GM23248 (cell line): ENCODE data around the gene RCVRN. TPM values are rescaled to one million over a fixed set of nuclear protein-coding genes. Genes with fewer than 3 reads are reported as not detected.

Experiments used
- DNase-seq: peaks from one replicate; pipeline ENCODE4 v3.0.0-alpha.2; 2015
- H2AFZ ChIP-seq: fragments of 200-600 bp; sonication (generic); 2 replicates; pipeline ENCODE4 v1.6.1; 2016; ENCODE audit warnings: antibody characterized with exemption
- H3F3A ChIP-seq: fragments of 200-600 bp; sonication (generic); 2 replicates; pipeline ENCODE4 v1.6.1; 2016; ENCODE audit warnings: mild to moderate bottlenecking, antibody characterized with exemption, mixed run types; ENCODE audit not compliant: insufficient read depth
- H3K27ac ChIP-seq: fragments of 200-600 bp; sonication (generic); 2 replicates; pipeline ENCODE4 v1.5.1; 2016; ENCODE audit warnings: mild to moderate bottlenecking
- H3K27me3 ChIP-seq: fragments of 200-600 bp; sonication (generic); replicated peaks from 2 replicates; pipeline ENCODE4 v1.6.1; 2016; ENCODE audit warnings: mild to moderate bottlenecking; ENCODE audit not compliant: insufficient read depth
- H3K36me3 ChIP-seq: fragments of 200-600 bp; sonication (generic); 2 replicates; pipeline ENCODE4 v1.6.1; 2016; ENCODE audit warnings: low read depth, mild to moderate bottlenecking
- H3K4me1 ChIP-seq: fragments of 200-600 bp; sonication (generic); 2 replicates; pipeline ENCODE4 v1.6.1; 2016; ENCODE audit warnings: mild to moderate bottlenecking; ENCODE audit not compliant: insufficient read depth
- H3K4me2 ChIP-seq: fragments of 200-600 bp; sonication (generic); one replicate; pipeline ENCODE4 v1.6.1; 2016; ENCODE audit warnings: mild to moderate bottlenecking; ENCODE audit not compliant: unreplicated experiment
- H3K4me3 ChIP-seq: fragments of 200-600 bp; sonication (generic); 2 replicates; pipeline ENCODE4 v1.5.1; 2016; ENCODE audit warnings: mild to moderate bottlenecking
- H3K79me2 ChIP-seq: fragments of 200-600 bp; sonication (generic); 2 replicates; pipeline ENCODE4 v1.6.1; 2016; ENCODE audit warnings: mild to moderate bottlenecking; ENCODE audit not compliant: insufficient read depth
- H3K9ac ChIP-seq: fragments of 200-600 bp; sonication (generic); 2 replicates; pipeline ENCODE4 v1.6.1; 2016; ENCODE audit warnings: mild to moderate bottlenecking
- H3K9me2 ChIP-seq: fragments of 200-600 bp; sonication (generic); 2 replicates; pipeline ENCODE4 v1.6.1; 2016; ENCODE audit warnings: mixed run types, mild to moderate bottlenecking, moderate library complexity; ENCODE audit not compliant: insufficient read depth
- H3K9me3 ChIP-seq: fragments of 200-600 bp; sonication (generic); one replicate; pipeline ENCODE4 v1.6.1; 2017; ENCODE audit warnings: low read depth
- H4K20me1 ChIP-seq: fragments of 200-600 bp; sonication (generic); 2 replicates; pipeline ENCODE4 v1.6.0; 2016; ENCODE audit not compliant: insufficient read depth
- EZH2 ChIP-seq: fragments of 200-600 bp; sonication (generic); IDR thresholded peaks from 2 replicates; pipeline ENCODE4 v1.6.1; 2018; ENCODE audit warnings: antibody characterized with exemption, mild to moderate bottlenecking; ENCODE audit not compliant: insufficient read depth, poor library complexity, severe bottlenecking
- EZH2phosphoT487 ChIP-seq: fragments of 200-600 bp; sonication (generic); IDR thresholded peaks from 2 replicates; pipeline ENCODE4 v1.6.1; 2018; ENCODE audit warnings: antibody characterized with exemption, moderate library complexity, mild to moderate bottlenecking, low read depth; ENCODE audit not compliant: insufficient read depth
- WGBS, 2 experiments: methylation state at CpG; one replicate each; pipeline ENCODE4 v1.1.6; 2015 to 2017; ENCODE audit warnings: low lambda C conversion rate in 2 of 2, low coverage in 1 of 2; ENCODE audit errors: missing lambda C conversion rate in 2 of 2; 5-methylcytosine and 5-hydroxymethylcytosine counted together
- in situ Hi-C: fragments of 300-500 bp; cut with MboI; formaldehyde crosslinking; loops from 2 replicates; pipeline ENCODE4 v1.15.0; 2020
- polyA plus RNA-seq: library from polyadenylated mRNA; unstranded; fragments of >200 nt; fragmentation: Nextera tagmentation; extraction: Ambion mirVana; gene quantifications from 2 replicates; pipeline ENCODE4 v1.2.1, GENCODE V29; 2016
- total RNA-seq: library from RNA; depleted of rRNA; stranded (reverse); fragments of >200 nt; shearing (Covaris generic); gene quantifications from 2 replicates; pipeline ENCODE4 v1.2.3, GENCODE V29; 2014

The RCVRN gene
- total and polyA plus RNA-seq, 2 experiments from 2014 or later = not detected

DNA sequence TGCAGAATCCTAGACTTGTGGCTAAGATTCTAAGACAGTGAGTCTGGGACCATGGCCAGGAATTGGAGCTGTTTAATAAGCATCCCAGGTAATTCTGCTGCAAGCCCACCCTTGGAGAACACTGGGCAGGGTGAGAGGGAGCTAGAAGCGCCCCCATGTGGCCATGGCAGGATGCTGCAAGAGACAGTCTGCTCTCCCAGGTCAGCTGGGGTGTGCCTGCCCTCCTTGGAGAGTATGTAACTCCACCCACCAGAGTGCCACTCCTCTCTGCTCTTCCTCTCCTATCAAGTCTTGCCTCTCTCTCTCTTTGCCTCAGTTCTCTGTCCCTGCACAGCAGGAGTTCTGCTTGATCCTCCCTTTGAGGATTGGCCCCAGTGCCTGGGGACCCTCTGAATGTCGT is 14.9 kb downstream of the RCVRN start:
- Histone ChIP-seq H4K20me1 (no peaks in the 10 kb centered on the region), H3K9me2 (no peaks in the 10 kb centered on the region), H3K36me3 (no peaks in the 10 kb centered on the region), H3K4me2 (no peak overlapping the region), H2AFZ (no peak overlapping the region), H3K4me1 (peaks cover 9% of the 10 kb centered on the region), H3F3A (peaks cover 10% of the 10 kb centered on the region; the same call in 1 of the 2 replicates), H3K79me2 (no peaks in the 10 kb centered on the region), H3K4me3 (no peak overlapping the region), H3K27me3 (no peaks in the 10 kb centered on the region; the same call in 1 of the 2 replicates), H3K9me3 (no peaks in the 10 kb centered on the region), H3K27ac (no peak overlapping the region), H3K9ac (no peak overlapping the region)
- 48 to 50% methylated on average over 2 of the region's 2 CpGs for WGBS, 2 experiments
- peak; percentile 53 for DNase-seq
- TF ChIP-seq EZH2 (no peak), EZH2phosphoT487 (no peak)
- in situ Hi-C loops = no loop called here

DNA sequence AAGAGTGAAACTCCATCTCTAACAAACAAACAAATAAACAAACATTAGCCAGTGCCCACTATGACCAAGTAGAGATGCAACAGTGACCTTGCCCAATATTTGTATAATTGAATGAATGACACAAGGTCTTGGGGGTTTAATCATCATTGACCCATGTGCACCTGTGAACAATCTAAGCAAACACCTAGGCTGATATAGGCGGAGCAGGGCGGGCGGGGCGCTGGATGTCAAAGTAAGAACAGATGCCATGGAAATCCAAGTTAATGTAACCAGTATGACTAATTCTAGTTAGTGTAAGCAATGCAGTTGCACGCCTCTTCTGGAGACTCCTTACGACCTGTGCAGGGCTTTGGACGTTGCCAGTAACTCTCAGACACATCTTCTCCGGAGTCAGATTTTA is 17.6 kb downstream of the RCVRN start:
- Histone ChIP-seq H3K27me3 (no peaks in the 10 kb centered on the region; the same call in 1 of the 2 replicates), H3K27ac (no peak overlapping the region), H3K4me3 (no peak overlapping the region), H4K20me1 (no peaks in the 10 kb centered on the region), H3F3A (no peaks in the 10 kb centered on the region), H2AFZ (no peak overlapping the region), H3K4me1 (no peaks in the 10 kb centered on the region), H3K9me2 (no peaks in the 10 kb centered on the region), H3K4me2 (no peak overlapping the region), H3K9me3 (peaks cover 3% of the 10 kb centered on the region), H3K79me2 (no peaks in the 10 kb centered on the region), H3K9ac (no peak overlapping the region), H3K36me3 (no peaks in the 10 kb centered on the region)
- no peak for DNase-seq
- no peak for TF ChIP-seq EZH2phosphoT487
- no peak for TF ChIP-seq EZH2
- WGBS, 2 experiments = 83 to 91% methylated on average over 8 of the region's 8 CpGs
- in situ Hi-C loops = no loop called here

DNA sequence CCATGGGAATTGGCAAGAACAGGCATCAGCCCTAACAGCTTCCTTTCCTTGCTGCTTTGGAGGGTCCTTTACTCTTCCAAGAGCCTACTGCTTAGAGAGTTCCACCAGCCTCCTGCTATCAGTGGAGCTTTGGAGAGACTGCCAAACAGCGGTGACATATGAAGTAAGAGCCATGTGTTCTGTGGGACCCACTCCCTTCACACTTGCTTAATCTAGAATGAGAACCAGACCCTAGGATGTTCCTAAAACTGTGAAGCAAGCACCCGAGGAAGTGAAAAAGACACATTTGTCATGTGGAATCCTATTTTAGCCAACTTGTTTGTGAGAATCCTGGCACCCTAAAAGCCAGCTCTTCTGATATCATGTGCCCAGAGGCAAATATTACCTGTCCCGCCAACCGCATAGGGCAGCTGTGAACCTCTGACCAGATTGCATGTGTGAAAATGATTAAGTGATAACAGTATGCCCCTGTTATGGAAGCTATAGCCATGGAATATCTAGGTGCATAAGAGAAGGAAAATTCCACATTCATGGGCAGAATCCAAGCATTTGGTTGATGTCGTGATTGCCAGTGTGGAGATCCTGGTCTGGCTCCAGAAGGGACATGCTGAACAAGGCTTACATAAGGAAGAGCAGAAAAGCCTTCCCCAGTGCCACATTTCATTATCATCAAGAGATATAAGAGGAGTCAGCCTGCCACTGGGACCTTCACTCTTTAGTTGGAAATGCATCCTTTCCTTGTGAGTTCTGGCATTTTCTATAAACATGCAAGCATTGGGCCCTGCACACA is 18.7 kb downstream of the RCVRN start:
- Histone ChIP-seq H3F3A (no peaks in the 10 kb centered on the region), H3K27ac (no peak overlapping the region), H4K20me1 (no peaks in the 10 kb centered on the region), H3K36me3 (no peaks in the 10 kb centered on the region), H3K9me2 (no peaks in the 10 kb centered on the region), H3K4me1 (no peaks in the 10 kb centered on the region), H3K9me3 (peaks cover 3% of the 10 kb centered on the region), H3K4me3 (no peak overlapping the region), H3K4me2 (no peak overlapping the region), H3K9ac (no peak overlapping the region), H3K27me3 (no peaks in the 10 kb centered on the region; the same call in 1 of the 2 replicates), H3K79me2 (no peaks in the 10 kb centered on the region), H2AFZ (no peak overlapping the region)
- in situ Hi-C loops = no loop called here
- TF ChIP-seq EZH2 (no peak), EZH2phosphoT487 (no peak)
- 16% methylated on average over 5 of the region's 5 CpGs for WGBS, 2 experiments
- DNase-seq = no peak

DNA sequence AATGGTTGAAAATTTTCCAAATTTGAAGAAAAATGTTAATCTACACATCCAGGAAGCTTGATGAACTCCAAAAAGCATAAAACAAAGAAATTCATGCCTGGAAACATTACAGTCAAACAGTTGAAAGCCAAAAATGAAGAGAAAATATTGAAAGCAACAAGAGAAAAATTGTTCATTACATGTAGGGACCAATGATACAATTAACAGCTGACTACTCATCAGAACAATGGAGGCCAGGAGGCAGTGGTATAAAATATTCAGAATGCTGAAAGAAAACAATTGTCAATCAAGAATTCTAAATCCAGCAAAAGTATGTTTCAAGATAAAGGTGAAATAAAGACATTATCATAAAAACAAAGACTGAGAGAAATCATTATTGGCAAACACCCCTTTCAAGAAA is 21.6 kb downstream of the RCVRN start:
- Histone ChIP-seq H3K79me2 (no peaks in the 10 kb centered on the region), H3K4me2 (no peak overlapping the region), H4K20me1 (no peaks in the 10 kb centered on the region), H3K4me1 (peaks cover 8% of the 10 kb centered on the region), H3K27ac (no peak overlapping the region), H3K36me3 (no peaks in the 10 kb centered on the region), H3K9me3 (peaks cover 3% of the 10 kb centered on the region), H3K9me2 (no peaks in the 10 kb centered on the region), H3F3A (no peaks in the 10 kb centered on the region), H2AFZ (no peak overlapping the region), H3K27me3 (no peaks in the 10 kb centered on the region; the same call in 1 of the 2 replicates), H3K4me3 (no peak overlapping the region), H3K9ac (no peak overlapping the region)
- TF ChIP-seq EZH2 (no peak), EZH2phosphoT487 (no peak)
- no peak for DNase-seq
- in situ Hi-C loops = no loop called here
